Trophoblast cell (in vitro differentiated cells and primary cell): ENCODE results near the gene LAMA5.

Experiments
- DNase-seq, 2 donors: peaks; one replicate each; pipeline ENCODE4 v3.0.0-alpha.2; 2016
- H2AFZ ChIP-seq: 2 replicates; pipeline ENCODE4 v1.6.1; 2013; ENCODE audit warnings: low read length, moderate library complexity, mild to moderate bottlenecking; ENCODE audit not compliant: insufficient read depth, poor library complexity
- H2AK5ac ChIP-seq: 2 replicates; pipeline ENCODE4 v1.6.1; 2013; ENCODE audit warnings: mild to moderate bottlenecking, low read length
- H2BK120ac ChIP-seq: 2 replicates; pipeline ENCODE4 v1.6.1; 2013; ENCODE audit warnings: low read length, mild to moderate bottlenecking, moderate library complexity; ENCODE audit not compliant: insufficient read depth, poor library complexity
- H2BK12ac ChIP-seq: 2 replicates; pipeline ENCODE4 v1.6.1; 2013; ENCODE audit warnings: mild to moderate bottlenecking, low read length, moderate library complexity
- H2BK5ac ChIP-seq: 2 replicates; pipeline ENCODE4 v1.6.1; 2013; ENCODE audit warnings: low read length, low read depth, moderate library complexity, mild to moderate bottlenecking; ENCODE audit not compliant: poor library complexity
- H3K14ac ChIP-seq: 2 replicates; pipeline ENCODE4 v1.6.1; 2013; ENCODE audit warnings: mild to moderate bottlenecking, low read length
- H3K18ac ChIP-seq: 2 replicates; pipeline ENCODE4 v1.6.1; 2013; ENCODE audit warnings: mild to moderate bottlenecking, low read length
- H3K23ac ChIP-seq: 2 replicates; pipeline ENCODE4 v1.6.1; 2013; ENCODE audit warnings: low read length
- H3K27ac ChIP-seq: 2 replicates; pipeline ENCODE4 v1.5.1; 2013; ENCODE audit warnings: low read depth, mild to moderate bottlenecking, inconsistent platforms, low read length, moderate library complexity
- H3K27me3 ChIP-seq: 2 replicates; pipeline ENCODE4 v1.6.1; 2013; ENCODE audit warnings: inconsistent platforms, mild to moderate bottlenecking, low read length, moderate library complexity; ENCODE audit not compliant: insufficient read depth
- H3K36me3 ChIP-seq, 2 experiments: 1 replicate in 1 of 2; 2 replicates in 1 of 2; pipeline ENCODE4 v1.6.1; 2013; ENCODE audit warnings: low read length in 2 of 2, mild to moderate bottlenecking in 2 of 2, moderate library complexity in 1 of 2; ENCODE audit not compliant: insufficient read depth in 2 of 2, control insufficient read depth in 1 of 2
- H3K4ac ChIP-seq: 2 replicates; pipeline ENCODE4 v1.6.1; 2013; ENCODE audit warnings: low read depth, mild to moderate bottlenecking, low read length, moderate library complexity
- H3K4me1 ChIP-seq, 2 experiments: 1 replicate in 1 of 2; 2 replicates in 1 of 2; pipeline ENCODE4 v1.6.1; 2013; ENCODE audit warnings: low read length in 2 of 2, mild to moderate bottlenecking in 2 of 2, moderate library complexity in 1 of 2; ENCODE audit not compliant: insufficient read depth in 2 of 2, control insufficient read depth in 1 of 2
- H3K4me2 ChIP-seq: 2 replicates; pipeline ENCODE4 v1.6.1; 2013; ENCODE audit warnings: inconsistent platforms, mild to moderate bottlenecking, low read length, moderate library complexity
- H3K4me3 ChIP-seq: 2 replicates; pipeline ENCODE4 v1.5.1; 2013; ENCODE audit warnings: mild to moderate bottlenecking, low read depth, low read length, inconsistent platforms
- H3K79me1 ChIP-seq: one replicate; pipeline ENCODE4 v1.6.1; 2013; ENCODE audit warnings: low read length
- H3K79me2 ChIP-seq: 2 replicates; pipeline ENCODE4 v1.6.1; 2013; ENCODE audit warnings: low read length, mild to moderate bottlenecking; ENCODE audit not compliant: control insufficient read depth, insufficient read depth, poor library complexity
- H3K9ac ChIP-seq: 2 replicates; pipeline ENCODE4 v1.6.1; 2013; ENCODE audit warnings: mild to moderate bottlenecking, low read length
- H3K9me3 ChIP-seq: 2 replicates; pipeline ENCODE4 v1.6.1; 2013; ENCODE audit warnings: low read depth, mild to moderate bottlenecking, control low read depth, inconsistent platforms, low read length; ENCODE audit not compliant: insufficient read depth
- H4K12ac ChIP-seq: 2 replicates; pipeline ENCODE4 v1.6.1; 2013; ENCODE audit warnings: low read depth, mild to moderate bottlenecking, low read length, moderate library complexity
- H4K8ac ChIP-seq: 2 replicates; pipeline ENCODE4 v1.6.1; 2013; ENCODE audit warnings: low read depth, mild to moderate bottlenecking, low read length, moderate library complexity
- H4K91ac ChIP-seq: one replicate; pipeline ENCODE4 v1.6.1; 2013; ENCODE audit warnings: low read depth, mild to moderate bottlenecking, low read length, moderate library complexity
- WGBS: extraction: QIAGEN DNeasy Blood & Tissue Kit; methylation state at CpG from one replicate; pipeline ENCODE4 v1.1.7; 2013; ENCODE audit warnings: missing lambda C conversion rate; ENCODE audit not compliant: insufficient read length, insufficient coverage; ENCODE audit errors: extremely low coverage; 5-methylcytosine and 5-hydroxymethylcytosine counted together

LAMA5 gene

GRCh38 chr20:62297449-62298227 is 69.5 kb downstream of the LAMA5 start:
- H4K12ac ChIP-seq = no peak overlapping the region
- no CpG with 5 or more reads among the region's 29 CpGs for WGBS
- H2BK12ac ChIP-seq = no peak overlapping the region
- H3K4me1 ChIP-seq = peaks cover 8 to 10% of the 10 kb centered on the region in 2 experiments
- H3K79me2 ChIP-seq = peaks cover 2% of the 10 kb centered on the region
- no peak overlapping the region for H2AK5ac ChIP-seq
- H3K9me3 ChIP-seq = peaks cover 7% of the 10 kb centered on the region
- H3K23ac ChIP-seq = no peak overlapping the region
- H3K27me3 ChIP-seq = no peaks in the 10 kb centered on the region
- H2AFZ ChIP-seq = no peak overlapping the region
- H4K8ac ChIP-seq = no peak overlapping the region
- H3K14ac ChIP-seq = no peak overlapping the region
- H4K91ac ChIP-seq = no peak overlapping the region
- H3K27ac ChIP-seq = no peak overlapping the region
- no peak overlapping the region for H2BK120ac ChIP-seq
- H3K18ac ChIP-seq = no peak overlapping the region
- H3K4me2 ChIP-seq = no peak overlapping the region
- no peak overlapping the region for H3K4ac ChIP-seq
- H3K36me3 ChIP-seq = peaks cover 29 to 36% of the 10 kb centered on the region in 2 experiments
- peaks cover 6% of the 10 kb centered on the region for H3K79me1 ChIP-seq
- no peak for DNase-seq
- no peak overlapping the region for H3K9ac ChIP-seq
- H2BK5ac ChIP-seq = no peak overlapping the region
- no peak overlapping the region for H3K4me3 ChIP-seq

DNA sequence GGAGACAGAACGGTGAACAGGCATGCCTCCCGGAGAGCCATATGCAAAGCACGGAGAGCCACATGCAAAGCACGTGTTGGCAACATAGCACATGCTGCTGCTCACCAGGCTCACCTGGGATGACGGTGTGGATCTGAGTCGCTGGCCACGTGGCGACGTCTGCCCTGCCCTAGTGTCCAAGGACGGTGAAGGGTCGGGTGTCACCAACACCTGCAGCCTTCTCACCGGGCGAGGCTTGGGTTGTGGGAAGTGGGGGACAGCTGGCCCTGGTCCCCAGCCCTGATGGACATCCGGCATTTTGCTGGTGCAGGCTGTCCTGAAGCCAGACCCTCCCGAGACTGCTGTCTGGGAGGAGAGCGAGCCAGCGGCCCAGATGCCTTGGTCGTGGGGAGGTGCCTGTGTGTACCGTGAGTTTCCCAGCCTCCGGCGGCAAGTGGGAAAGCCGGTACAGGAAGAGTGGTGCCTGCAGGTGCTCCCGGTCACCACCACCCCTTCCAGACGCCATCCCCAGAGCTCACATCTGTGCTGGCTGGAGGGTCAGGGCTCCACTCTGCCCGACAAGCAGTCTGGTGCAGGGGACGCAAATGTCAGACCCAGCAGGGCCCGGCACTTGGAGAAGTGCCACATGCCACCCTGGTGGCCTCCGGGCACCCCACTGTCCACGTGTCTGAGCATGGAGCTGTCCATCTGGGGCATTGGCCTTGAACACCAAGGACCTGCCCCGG is 70.2 kb downstream of the LAMA5 start:
- Histone ChIP-seq H3K9me3 (peaks cover 7% of the 10 kb centered on the region), H3K27me3 (no peaks in the 10 kb centered on the region), H4K12ac (no peak overlapping the region), H3K9ac (no peak overlapping the region), H3K18ac (no peak overlapping the region), H4K8ac (no peak overlapping the region), H3K27ac (no peak overlapping the region), H4K91ac (no peak overlapping the region), H3K79me2 (no peaks in the 10 kb centered on the region), H2AK5ac (no peak overlapping the region), H2BK12ac (no peak overlapping the region), H3K4ac (no peak overlapping the region), H2BK5ac (no peak overlapping the region), H3K4me1 (peaks cover 8 to 10% of the 10 kb centered on the region in 2 experiments), H2BK120ac (no peak overlapping the region), H3K4me3 (no peak overlapping the region), H3K4me2 (no peak overlapping the region), H3K14ac (no peak overlapping the region), H3K23ac (peak overlapping the region; percentile 77), H3K36me3 (peaks cover 34 to 40% of the 10 kb centered on the region in 2 experiments), H2AFZ (no peak overlapping the region), H3K79me1 (peaks cover under 1% of the 10 kb centered on the region)
- no peak for DNase-seq
- WGBS = no CpG with 5 or more reads among the region's 30 CpGs

- Histone ChIP-seq H3K36me3 (peaks cover 50 to 54% of the 10 kb centered on the region in 2 experiments), H3K4me1 (peaks cover 6 to 10% of the 10 kb centered on the region in 2 experiments), H3K4me2 (no peak overlapping the region), H2BK5ac (no peak overlapping the region), H2AK5ac (no peak overlapping the region), H3K27me3 (no peaks in the 10 kb centered on the region), H3K9me3 (peaks cover 7% of the 10 kb centered on the region), H4K91ac (no peak overlapping the region), H2BK120ac (no peak overlapping the region), H3K4me3 (no peak overlapping the region), H4K8ac (no peak overlapping the region), H3K14ac (no peak overlapping the region), H3K9ac (no peak overlapping the region), H3K4ac (no peak overlapping the region), H4K12ac (no peak overlapping the region), H3K79me1 (no peaks in the 10 kb centered on the region), H2AFZ (no peak overlapping the region), H2BK12ac (no peak overlapping the region), H3K79me2 (no peaks in the 10 kb centered on the region), H3K27ac (no peak overlapping the region), H3K18ac (no peak overlapping the region), H3K23ac (no peak overlapping the region)
- DNase-seq = no peak
- no CpG with 5 or more reads among the region's 17 CpGs for WGBS
Measured at GRCh38 chr20:62294516-62294915, 72.6 kb downstream of the LAMA5 start.

GRCh38 chr20:62293946-62294345 is 73.2 kb downstream of the LAMA5 start:
- H2BK12ac ChIP-seq = no peak overlapping the region
- H3K23ac ChIP-seq = no peak overlapping the region
- no peak overlapping the region for H3K4me3 ChIP-seq
- H3K79me2 ChIP-seq = no peaks in the 10 kb centered on the region
- no peak overlapping the region for H4K91ac ChIP-seq
- no peak overlapping the region for H3K9ac ChIP-seq
- no peak overlapping the region for H3K27ac ChIP-seq
- no peak overlapping the region for H3K4ac ChIP-seq
- H4K12ac ChIP-seq = no peak overlapping the region
- peaks cover 6 to 10% of the 10 kb centered on the region in 2 experiments for H3K4me1 ChIP-seq
- no peak overlapping the region for H2BK120ac ChIP-seq
- no peak for DNase-seq
- H3K27me3 ChIP-seq = no peaks in the 10 kb centered on the region
- H3K18ac ChIP-seq = no peak overlapping the region
- H2BK5ac ChIP-seq = no peak overlapping the region
- H3K79me1 ChIP-seq = no peaks in the 10 kb centered on the region
- no CpG with 5 or more reads among the region's 9 CpGs for WGBS
- H4K8ac ChIP-seq = no peak overlapping the region
- no peak overlapping the region for H3K4me2 ChIP-seq
- H3K36me3 ChIP-seq = peaks cover 54 to 56% of the 10 kb centered on the region in 2 experiments
- H3K9me3 ChIP-seq = peaks cover 7% of the 10 kb centered on the region
- no peak overlapping the region for H2AFZ ChIP-seq
- no peak overlapping the region for H2AK5ac ChIP-seq
- H3K14ac ChIP-seq = no peak overlapping the region
